Fibroblast of villous mesenchyme (primary cell): Measurements from ENCODE around the gene CNST. TPM values are rescaled to one million over a fixed set of nuclear protein-coding genes. Genes with fewer than 3 reads are reported as not detected.

ENCODE experiments used
- DNase-seq: peaks from one replicate; pipeline ENCODE4 v3.0.0-alpha.2; 2010; ENCODE audit warnings: low read depth
- H3K4me3 ChIP-seq: 2 replicates; pipeline ENCODE4 v1.5.1; 2011; ENCODE audit warnings: low read depth, mild to moderate bottlenecking, low read length
- total RNA-seq: library from RNA; depleted of rRNA; stranded (reverse); fragments of >200 nt; gene quantifications from 2 replicates; pipeline ENCODE4 v1.2.3, GENCODE V29; 2012
- TF ChIP-seq, protein P1 (sequence below): IDR thresholded peaks from 2 replicates; pipeline ENCODE4 v1.5.1; 2012; ENCODE audit warnings: low read depth, mild to moderate bottlenecking, low read length; ENCODE audit not compliant: insufficient read depth

Gene CNST
- total RNA-seq, 1 donor = 44.0 TPM

DNA sequence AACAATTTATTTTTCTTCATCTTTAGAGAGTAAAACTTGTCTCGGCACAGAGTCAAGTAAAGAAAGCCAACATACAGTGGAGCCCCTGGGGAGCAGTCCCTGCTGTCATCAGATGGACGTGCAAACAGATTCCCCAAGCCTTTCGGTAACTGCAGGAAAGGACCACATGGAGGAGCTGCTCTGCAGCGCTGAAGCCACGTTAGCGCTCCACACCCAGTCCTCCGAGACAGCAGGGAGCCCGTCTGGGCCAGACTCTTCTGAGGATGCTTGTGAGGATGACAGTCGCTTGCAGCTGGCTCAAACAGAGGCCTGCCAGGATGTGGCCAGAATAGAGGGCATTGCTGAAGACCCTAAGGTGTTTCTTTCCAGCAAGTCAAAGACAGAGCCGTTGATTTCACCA, 80.9 kb downstream of the CNST start:
- TF ChIP-seq, protein P1, sequence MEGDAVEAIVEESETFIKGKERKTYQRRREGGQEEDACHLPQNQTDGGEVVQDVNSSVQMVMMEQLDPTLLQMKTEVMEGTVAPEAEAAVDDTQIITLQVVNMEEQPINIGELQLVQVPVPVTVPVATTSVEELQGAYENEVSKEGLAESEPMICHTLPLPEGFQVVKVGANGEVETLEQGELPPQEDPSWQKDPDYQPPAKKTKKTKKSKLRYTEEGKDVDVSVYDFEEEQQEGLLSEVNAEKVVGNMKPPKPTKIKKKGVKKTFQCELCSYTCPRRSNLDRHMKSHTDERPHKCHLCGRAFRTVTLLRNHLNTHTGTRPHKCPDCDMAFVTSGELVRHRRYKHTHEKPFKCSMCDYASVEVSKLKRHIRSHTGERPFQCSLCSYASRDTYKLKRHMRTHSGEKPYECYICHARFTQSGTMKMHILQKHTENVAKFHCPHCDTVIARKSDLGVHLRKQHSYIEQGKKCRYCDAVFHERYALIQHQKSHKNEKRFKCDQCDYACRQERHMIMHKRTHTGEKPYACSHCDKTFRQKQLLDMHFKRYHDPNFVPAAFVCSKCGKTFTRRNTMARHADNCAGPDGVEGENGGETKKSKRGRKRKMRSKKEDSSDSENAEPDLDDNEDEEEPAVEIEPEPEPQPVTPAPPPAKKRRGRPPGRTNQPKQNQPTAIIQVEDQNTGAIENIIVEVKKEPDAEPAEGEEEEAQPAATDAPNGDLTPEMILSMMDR = peak; percentile 75
- no peak overlapping the region for H3K4me3 ChIP-seq
- DNase-seq = peak; percentile 62

DNA sequence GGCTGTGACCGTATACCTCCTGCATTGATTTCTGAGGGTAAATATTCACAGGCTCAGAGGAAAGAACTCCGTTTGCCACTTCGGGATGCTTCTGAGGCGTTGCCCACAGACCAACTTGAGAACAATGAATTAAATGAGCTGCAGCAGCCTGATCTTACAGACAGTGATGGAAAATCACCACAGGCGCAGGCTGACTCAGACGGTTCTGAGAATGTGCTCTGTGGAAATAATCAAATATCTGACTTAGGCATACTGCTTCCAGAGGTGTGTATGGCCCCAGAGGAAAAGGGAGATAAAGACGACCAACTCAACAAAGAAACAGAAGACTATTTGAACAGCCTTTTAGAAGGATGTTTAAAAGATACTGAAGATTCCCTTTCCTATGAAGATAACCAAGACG, 81.3 kb downstream of the CNST start:
- TF ChIP-seq, protein P1 = no peak
- H3K4me3 ChIP-seq = no peak overlapping the region
- peak; percentile 14 for DNase-seq

GRCh38 chr1:246651012-246651695, 84.9 kb downstream of the CNST start:
- H3K4me3 ChIP-seq = no peak overlapping the region
- TF ChIP-seq, protein P1 = no peak
- no peak for DNase-seq

GRCh38 chr1:246658567-246658966, 92.3 kb downstream of the CNST start:
- no peak overlapping the region for H3K4me3 ChIP-seq
- TF ChIP-seq, protein P1 = no peak
- no peak for DNase-seq

DNA sequence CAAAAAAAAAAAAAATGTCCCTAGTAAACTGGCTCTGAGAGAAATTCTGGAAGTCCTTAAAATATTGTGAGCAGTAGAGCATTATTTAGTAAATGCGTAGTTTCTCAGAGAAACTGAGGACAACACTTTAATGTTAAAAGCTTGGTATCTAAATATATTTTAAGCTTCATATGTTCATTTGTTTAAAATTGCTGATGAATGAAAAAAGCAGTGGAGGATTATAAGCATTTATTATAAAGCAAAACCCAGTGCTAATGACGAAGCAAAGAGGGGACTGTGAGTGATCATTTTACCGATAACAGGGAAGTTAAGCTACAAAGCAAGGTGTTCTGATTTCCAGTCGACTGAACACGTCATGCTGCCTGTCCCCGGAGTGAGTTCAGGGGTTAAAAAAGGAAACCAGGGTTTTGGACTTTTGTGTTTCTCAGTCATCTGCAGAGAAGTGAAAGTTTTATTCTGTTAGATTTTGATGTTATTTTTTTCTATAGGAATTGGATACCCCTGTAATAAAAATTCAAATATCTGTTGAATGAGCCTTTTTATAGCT, 93.4 kb downstream of the CNST start:
- no peak overlapping the region for H3K4me3 ChIP-seq
- no peak for DNase-seq
- TF ChIP-seq, protein P1 = no peak

GRCh38 chr1:246661451-246661850, 95.2 kb downstream of the CNST start:
- TF ChIP-seq, protein P1 = no peak
- no peak for DNase-seq
- H3K4me3 ChIP-seq = no peak overlapping the region
